Activated CD4-positive, alpha-beta memory T cell treated with anti-CD3 and anti-CD28 coated beads for 36 hours (primary cell): Measurements from ENCODE around the gene FLYWCH1. TPM values are rescaled to one million over a fixed set of nuclear protein-coding genes. Genes with fewer than 3 reads are reported as not detected.
A peak's percentile ranks its signal among the peaks of the same experiment; 100 is the strongest.
"Not testable (repeated sequence)": the region's sequence is repeated elsewhere in the genome, so short reads cannot be mapped to it uniquely, and the experiment has no call there.

Source experiments
- CTCF ChIA-PET: fragments of 350-600 bp; sonication (Branson Sonifier 250); formaldehyde crosslinking; loops from one replicate; lab custom pipeline; 2021; ENCODE audit warnings: antibody characterized with exemption, inconsistent platforms; lab: Charles Lee
- POLR2A ChIA-PET: fragments of 350-600 bp; sonication (Branson Sonifier 250); formaldehyde crosslinking; loops from one replicate; lab custom pipeline; 2021; ENCODE audit warnings: antibody characterized with exemption; lab: Charles Lee
- DNase-seq: peaks from one replicate; pipeline ENCODE4 v3.0.0-alpha.2; 2020
- H3K27ac Mint-ChIP-seq: one replicate; pipeline ENCODE4 v1.8.0; 2021; ENCODE audit warnings: mixed read lengths
- H3K27me3 Mint-ChIP-seq: one replicate; pipeline ENCODE4 v1.8.0; 2021; ENCODE audit warnings: mixed read lengths
- H3K36me3 Mint-ChIP-seq: one replicate; pipeline ENCODE4 v1.8.0; 2021; ENCODE audit warnings: mixed read lengths
- H3K4me1 Mint-ChIP-seq: one replicate; pipeline ENCODE4 v1.8.0; 2021; ENCODE audit warnings: low read depth, mixed read lengths
- H3K4me3 Mint-ChIP-seq: one replicate; pipeline ENCODE4 v1.8.0; 2021; ENCODE audit warnings: mild to moderate bottlenecking, mixed read lengths
- H3K9me3 Mint-ChIP-seq: one replicate; pipeline ENCODE4 v1.8.0; 2021; ENCODE audit warnings: mixed read lengths
- intact Hi-C: fragments of 100-400 bp; cut with micrococcal nuclease; formaldehyde crosslinking; loops from one replicate; pipeline ENCODE4 v1.15.1; 2023
- total RNA-seq, 2 experiments: library from RNA; stranded (reverse); gene quantifications; one replicate each; pipeline ENCODE4 v1.2.3, GENCODE V29; 2021

FLYWCH1 gene
- total RNA-seq, 2 experiments from 2014 or later, result 49.2 to 52.2 TPM

GRCh38 chr16:2900526-2901075, 11.1 kb upstream of the FLYWCH1 start:
- ChIA-PET POLR2A (no interaction called here), CTCF (no interaction called here)
- intact Hi-C loops, result no loop called here
- H3K4me3 Mint-ChIP-seq, result no peak overlapping the region
- H3K4me1 Mint-ChIP-seq, result peaks cover 5% of the 10 kb centered on the region
- no peaks in the 10 kb centered on the region for H3K27me3 Mint-ChIP-seq
- no peaks in the 10 kb centered on the region for H3K9me3 Mint-ChIP-seq
- no peak overlapping the region for H3K27ac Mint-ChIP-seq
- H3K36me3 Mint-ChIP-seq, result no peaks in the 10 kb centered on the region
- DNase-seq, result no peak

GRCh38 chr16:2902337-2903130, 9.2 kb upstream of the FLYWCH1 start:
- intact Hi-C loops, result no loop called here
- Mint-ChIP-seq H3K9me3 (no peaks in the 10 kb centered on the region), H3K4me3 (no peak overlapping the region), H3K27ac (no peak overlapping the region), H3K4me1 (peaks cover 16% of the 10 kb centered on the region), H3K36me3 (no peaks in the 10 kb centered on the region), H3K27me3 (no peaks in the 10 kb centered on the region)
- ChIA-PET POLR2A (no interaction called here), CTCF (interaction anchor here (0.8 to 1.9 kb wide), 7 partner anchors 9 to 63 kb away, joined by 3 to 8 read pairs (median 4); partner anchors contain the start of genes FLYWCH1 and FLYWCH2)
- DNase-seq, result no peak

- peak; percentile 89 for DNase-seq
- Mint-ChIP-seq H3K4me3 (peak overlapping the region; percentile 97), H3K9me3 (no peaks in the 10 kb centered on the region), H3K36me3 (no peaks in the 10 kb centered on the region), H3K4me1 (peaks cover 16% of the 10 kb centered on the region), H3K27ac (peak overlapping the region; percentile 85), H3K27me3 (no peaks in the 10 kb centered on the region)
- intact Hi-C loops, result loop anchor here (1.0 to 2.0 kb wide), 2 partner anchors 14 to 23 kb away; no protein-coding TSS in a partner anchor
- ChIA-PET CTCF (interaction anchor here (1.3 to 1.9 kb wide), 4 partner anchors 15 to 36 kb away, joined by 3 to 8 read pairs (median 6); no protein-coding TSS in a partner anchor), POLR2A (no interaction called here)
These were observed 7.4 kb upstream of the FLYWCH1 start for GRCh38 chr16:2904100-2904921.

GRCh38 chr16:2904922-2905240, 6.8 kb upstream of the FLYWCH1 start:
- Mint-ChIP-seq H3K9me3 (no peaks in the 10 kb centered on the region), H3K27me3 (no peaks in the 10 kb centered on the region), H3K27ac (peak overlapping the region; percentile 85), H3K4me3 (peak overlapping the region; percentile 97), H3K4me1 (peaks cover 16% of the 10 kb centered on the region), H3K36me3 (no peaks in the 10 kb centered on the region)
- intact Hi-C loops, result loop anchor here (1.0 to 5.0 kb wide), 5 partner anchors 8 to 77 kb away; partner anchors contain the start of gene PKMYT1
- no peak for DNase-seq
- POLR2A ChIA-PET, result interaction anchor here (1.6 kb wide), 1 partner anchor 22 kb away, joined by 5 read pairs; the partner anchor contains the start of gene FLYWCH2
- CTCF ChIA-PET, result interaction anchor here (1.1 to 2.7 kb wide), 3 partner anchors 22 to 66 kb away, joined by 4 to 12 read pairs (median 7); partner anchors contain the start of gene FLYWCH2

GRCh38 chr16:2905241-2905987, 6.3 kb upstream of the FLYWCH1 start:
- CTCF ChIA-PET, result interaction anchor here (1.1 to 2.7 kb wide), 6 partner anchors 14 to 66 kb away, joined by 4 to 12 read pairs (median 6); partner anchors contain the start of gene FLYWCH2
- Mint-ChIP-seq H3K4me3 (peak overlapping the region; percentile 97), H3K4me1 (peaks cover 16% of the 10 kb centered on the region), H3K9me3 (no peaks in the 10 kb centered on the region), H3K27me3 (no peaks in the 10 kb centered on the region), H3K27ac (peak overlapping the region; percentile 62), H3K36me3 (no peaks in the 10 kb centered on the region)
- intact Hi-C loops, result loop anchor here (1.0 to 5.0 kb wide), 4 partner anchors 8 to 77 kb away; partner anchors contain the start of gene PKMYT1
- DNase-seq, result peak; percentile 99
- POLR2A ChIA-PET, result interaction anchor here (1.1 to 1.6 kb wide), 2 partner anchors 14 to 22 kb away, joined by 3 to 5 read pairs; partner anchors contain the start of gene FLYWCH2

GRCh38 chr16:2905988-2906387, 5.7 kb upstream of the FLYWCH1 start:
- CTCF ChIA-PET, result interaction anchor here (1.1 to 2.7 kb wide), 6 partner anchors 13 to 67 kb away, joined by 4 to 12 read pairs (median 6); partner anchors contain the start of gene FLYWCH2
- intact Hi-C loops, result loop anchor here (1.0 to 5.0 kb wide), 4 partner anchors 7 to 76 kb away; partner anchors contain the start of gene PKMYT1
- no peaks in the 10 kb centered on the region for H3K9me3 Mint-ChIP-seq
- POLR2A ChIA-PET, result interaction anchor here (1.1 to 1.6 kb wide), 2 partner anchors 14 to 23 kb away, joined by 3 to 5 read pairs; partner anchors contain the start of gene FLYWCH2
- H3K36me3 Mint-ChIP-seq, result no peaks in the 10 kb centered on the region
- H3K27ac Mint-ChIP-seq, result peak overlapping the region; percentile 51
- no peaks in the 10 kb centered on the region for H3K27me3 Mint-ChIP-seq
- no peak for DNase-seq
- peaks cover 16% of the 10 kb centered on the region for H3K4me1 Mint-ChIP-seq
- H3K4me3 Mint-ChIP-seq, result peak overlapping the region; percentile 71

- H3K9me3 Mint-ChIP-seq, POLR2A ChIA-PET: not testable (repeated sequence)
- CTCF ChIA-PET, result interaction anchor here (1.2 to 2.7 kb wide), 7 partner anchors 13 to 68 kb away, joined by 3 to 12 read pairs (median 10); partner anchors contain the start of gene FLYWCH2
These were observed 4.5 kb upstream of the FLYWCH1 start for GRCh38 chr16:2907084-2907753.

GRCh38 chr16:2910441-2910969, 1.2 kb upstream of the FLYWCH1 start:
- no peak for DNase-seq
- H3K27me3 Mint-ChIP-seq, result no peaks in the 10 kb centered on the region
- H3K9me3 Mint-ChIP-seq, result no peaks in the 10 kb centered on the region
- no peak overlapping the region for H3K27ac Mint-ChIP-seq
- peaks cover 41% of the 10 kb centered on the region for H3K4me1 Mint-ChIP-seq
- ChIA-PET CTCF (interaction anchor here (1.0 to 3.2 kb wide), 8 partner anchors 9 to 74 kb away, joined by 3 to 14 read pairs (median 7); no protein-coding TSS in a partner anchor), POLR2A (interaction anchor here (1.3 kb wide), 1 partner anchor 28 kb away, joined by 5 read pairs; the partner anchor contains the start of gene FLYWCH2)
- peak overlapping the region; percentile 87 for H3K4me3 Mint-ChIP-seq
- intact Hi-C loops, result loop anchor here (5.0 kb wide), 2 partner anchors 43 to 112 kb away; partner anchors contain the start of genes HCFC1R1, THOC6 and TNFRSF12A
- peaks cover 8% of the 10 kb centered on the region for H3K36me3 Mint-ChIP-seq

More at GRCh38 chr16:2907084-2907753, 4.5 kb upstream of the FLYWCH1 start:
- H3K4me1 Mint-ChIP-seq, result peaks cover 21% of the 10 kb centered on the region
- DNase-seq, result peak; percentile 65
- not testable (repeated sequence) for H3K36me3 Mint-ChIP-seq, H3K27ac Mint-ChIP-seq, H3K27me3 Mint-ChIP-seq, H3K4me3 Mint-ChIP-seq
- intact Hi-C loops, result loop anchor here (5.0 kb wide), 1 partner anchor 75 kb away; the partner anchor contains the start of gene PKMYT1

GRCh38 chr16:2912330-2913199, 834 bp downstream of the FLYWCH1 start:
- H3K27me3 Mint-ChIP-seq, result no peaks in the 10 kb centered on the region
- ChIA-PET CTCF (interaction anchor here (0.6 to 3.2 kb wide), 10 partner anchors 9 to 260 kb away, joined by 3 to 14 read pairs (median 4); partner anchors contain the start of gene FLYWCH2), POLR2A (interaction anchor here (0.5 to 1.9 kb wide), 4 partner anchors 30 to 438 kb away, joined by 3 to 7 read pairs (median 3); partner anchors contain the start of genes FLYWCH2 and TBC1D24)
- peak overlapping the region; percentile 80 for H3K27ac Mint-ChIP-seq
- peak; percentile 51 for DNase-seq
- H3K9me3 Mint-ChIP-seq, result no peaks in the 10 kb centered on the region
- H3K36me3 Mint-ChIP-seq, result peaks cover 11% of the 10 kb centered on the region
- intact Hi-C loops, result loop anchor here (1.0 to 5.0 kb wide), 3 partner anchors 7 to 110 kb away; partner anchors contain the start of genes HCFC1R1, THOC6 and TNFRSF12A
- H3K4me1 Mint-ChIP-seq, result peaks cover 37% of the 10 kb centered on the region
- H3K4me3 Mint-ChIP-seq, result peak overlapping the region; percentile 87
